T follicular helper cell (primary cell): ENCODE measurements around the gene KIF6.

Experiments
- DNase-seq: peaks from one replicate; pipeline ENCODE4 v3.0.0-alpha.2; 2020; ENCODE audit warnings: low read depth

The KIF6 gene

DNA sequence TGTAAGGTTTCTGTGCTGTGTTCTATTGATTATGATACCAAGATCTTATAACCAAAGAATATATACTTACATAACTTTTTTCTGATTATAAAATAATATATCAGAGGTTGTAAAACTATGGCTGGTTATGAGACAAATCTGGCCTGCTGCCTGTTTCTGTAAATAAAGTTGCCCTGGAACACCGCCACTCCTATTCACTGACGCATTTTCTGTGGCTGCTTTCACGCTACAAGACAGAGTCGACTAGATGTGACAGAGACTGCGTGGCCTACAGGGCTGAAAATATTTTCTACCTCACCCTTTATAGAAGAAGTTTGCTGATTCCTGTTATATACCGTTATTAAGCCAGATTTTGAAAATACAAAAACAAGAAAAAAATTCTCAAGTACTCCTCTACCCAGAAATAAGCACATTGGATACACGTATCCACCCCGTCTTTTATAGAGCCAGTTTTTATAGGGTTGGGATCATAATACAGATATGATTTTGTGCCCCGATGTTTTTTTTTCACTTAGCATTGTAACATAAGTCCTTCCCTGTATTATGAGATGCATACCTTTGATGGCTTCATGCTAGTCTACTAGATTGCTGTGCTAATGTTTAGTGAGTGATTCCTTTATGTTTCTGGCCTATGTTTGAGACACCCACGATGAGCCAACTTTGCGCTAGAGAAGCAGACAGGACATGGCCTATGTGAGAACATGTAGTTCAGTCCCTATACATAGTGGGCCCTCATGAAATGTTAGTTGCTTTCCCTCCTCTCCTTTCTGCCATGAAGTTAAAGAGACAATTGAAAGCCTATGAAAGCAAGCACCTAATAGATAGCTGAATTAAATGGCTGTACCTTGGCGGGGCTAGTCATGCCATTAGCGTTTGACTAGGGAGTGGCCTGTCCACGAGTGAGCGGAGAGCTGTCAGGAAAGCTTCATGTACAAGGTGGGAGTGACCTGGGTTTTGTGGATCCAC is 304.6 kb downstream of the KIF6 start:
- no peak for DNase-seq

DNA sequence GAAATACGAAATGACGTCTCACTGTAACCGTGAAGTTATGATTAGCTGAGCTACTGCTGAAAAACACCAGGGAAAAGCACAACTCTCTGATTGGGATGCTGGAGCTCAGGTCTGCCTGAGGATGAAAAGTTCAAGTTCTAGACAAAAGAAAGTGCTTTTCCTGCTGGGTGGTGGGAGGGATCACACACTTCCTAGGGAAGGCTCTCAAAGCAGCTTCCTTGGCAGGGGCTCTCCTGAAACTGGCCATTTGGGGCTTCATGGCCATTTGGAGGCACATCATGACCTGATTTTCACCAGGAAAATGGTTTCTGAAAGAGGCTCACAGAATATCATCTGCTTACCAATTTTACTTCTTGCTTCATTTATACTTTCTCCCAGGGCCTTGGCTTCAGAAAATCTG is 305.6 kb downstream of the KIF6 start:
- DNase-seq = no peak

DNA sequence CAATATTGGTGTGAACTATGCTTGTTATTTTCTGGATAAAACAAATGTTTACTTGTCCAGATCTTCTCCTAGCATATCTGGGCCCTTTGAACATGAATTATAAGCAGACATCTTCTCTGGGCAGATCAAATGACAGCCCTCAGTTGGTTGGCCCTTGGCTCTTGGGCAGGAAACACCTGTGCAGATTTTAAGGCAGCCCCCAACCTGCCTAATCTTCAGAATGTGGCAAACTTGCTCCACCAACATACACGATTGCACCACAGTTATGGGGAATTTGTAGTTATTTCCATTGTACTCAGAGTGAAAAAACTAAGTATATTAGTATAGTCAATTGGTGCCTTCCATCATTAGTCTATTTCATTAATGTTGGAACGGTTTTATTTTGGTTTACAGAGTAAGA is 307.8 kb downstream of the KIF6 start:
- DNase-seq = no peak

DNA sequence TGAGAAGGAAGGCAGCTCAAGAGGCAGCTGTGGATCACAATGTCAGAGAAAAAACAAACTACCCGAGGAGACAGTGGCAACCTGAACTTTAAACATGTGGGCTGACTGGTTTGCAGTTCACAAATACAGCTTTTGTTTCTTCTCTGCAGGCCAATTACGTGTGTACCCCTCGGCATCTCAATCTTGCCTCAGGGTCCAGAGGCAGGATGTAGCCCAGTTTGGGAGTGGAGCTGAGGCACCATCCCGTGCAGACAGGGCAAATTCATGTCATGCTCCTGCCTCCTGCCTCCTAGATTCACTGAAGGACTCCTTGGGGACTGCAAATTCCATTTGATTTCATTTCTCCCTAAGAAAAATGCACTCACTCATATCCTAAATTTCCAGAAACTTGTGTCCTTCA is 308.5 kb downstream of the KIF6 start:
- DNase-seq = no peak

DNA sequence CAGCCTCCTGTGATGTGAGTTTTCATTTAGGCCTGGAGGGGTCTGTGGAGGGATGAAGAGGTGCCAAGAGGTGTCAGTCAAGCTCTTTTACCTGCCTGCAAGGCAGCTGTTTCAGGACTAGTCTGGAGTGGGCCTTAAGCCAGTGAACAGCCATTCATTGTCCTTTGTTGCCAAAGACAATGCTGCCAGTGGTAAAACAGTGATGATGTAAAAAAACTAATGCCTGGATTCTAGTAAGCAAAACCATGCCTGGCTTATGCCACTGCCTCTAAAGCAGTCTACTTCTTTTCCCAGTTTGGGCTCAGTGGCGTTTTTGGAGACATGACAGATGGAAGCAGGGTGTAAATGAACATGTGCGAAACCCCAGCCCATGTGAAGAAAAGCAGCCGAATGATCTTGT is 309.2 kb downstream of the KIF6 start:
- no peak for DNase-seq

DNA sequence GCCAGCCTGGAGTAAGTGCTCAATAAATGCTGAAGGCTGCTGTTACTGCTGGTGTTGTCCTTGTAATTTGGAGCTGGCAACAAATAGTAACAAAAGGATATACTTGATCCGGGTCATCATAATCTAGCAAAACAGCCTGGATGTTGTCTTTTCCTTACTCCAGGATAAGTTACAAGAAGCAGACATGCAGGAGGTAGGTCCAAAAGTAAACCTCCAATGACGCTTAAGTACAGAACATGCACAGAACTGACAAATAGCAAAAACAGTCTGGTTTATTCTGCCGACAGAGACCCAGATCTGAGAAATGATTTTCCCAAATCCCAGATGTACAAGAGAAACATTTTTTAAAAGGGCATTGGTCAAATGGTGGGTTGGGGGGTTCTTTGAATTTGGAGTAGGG is 309.7 kb downstream of the KIF6 start:
- DNase-seq = no peak

DNA sequence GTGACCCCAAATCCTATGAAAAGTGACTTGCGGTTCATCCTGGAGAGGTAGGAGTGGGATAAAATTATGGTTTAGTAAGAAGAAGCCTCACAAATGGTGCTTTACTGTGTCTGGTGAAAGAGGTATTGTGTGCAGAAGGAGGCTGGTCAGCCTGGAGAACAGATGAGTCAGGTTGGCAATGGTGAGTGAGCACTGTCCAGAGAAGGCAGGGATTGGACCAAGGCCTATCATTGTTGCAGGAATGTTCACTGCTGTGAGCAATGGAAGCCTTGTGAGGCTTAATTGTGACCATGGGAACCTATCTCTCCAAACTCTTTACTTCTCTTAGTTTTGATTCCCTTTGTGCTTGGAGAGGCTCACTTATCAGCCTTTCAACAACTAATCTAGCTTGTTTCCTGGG is 313.7 kb downstream of the KIF6 start:
- DNase-seq = no peak

DNA sequence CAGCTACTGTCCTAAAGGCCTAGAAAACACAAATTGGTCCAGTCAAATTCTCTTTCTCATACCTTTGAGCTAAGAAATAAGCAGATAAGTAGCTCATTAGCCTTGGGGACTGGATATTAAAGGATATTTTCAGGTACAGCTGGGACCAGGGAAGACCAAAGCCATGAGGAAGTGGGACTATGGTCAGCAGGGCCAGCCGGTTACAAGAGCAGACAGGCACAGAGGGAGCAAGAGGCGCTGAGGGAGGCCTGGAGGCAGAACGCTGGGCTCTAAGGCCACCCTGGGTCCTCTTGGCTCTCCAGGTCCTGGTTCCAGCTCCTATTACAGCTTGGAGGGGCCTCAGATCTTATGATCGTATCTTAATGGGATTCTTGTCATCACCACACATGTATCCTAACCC is 314.2 kb downstream of the KIF6 start:
- no peak for DNase-seq

DNA sequence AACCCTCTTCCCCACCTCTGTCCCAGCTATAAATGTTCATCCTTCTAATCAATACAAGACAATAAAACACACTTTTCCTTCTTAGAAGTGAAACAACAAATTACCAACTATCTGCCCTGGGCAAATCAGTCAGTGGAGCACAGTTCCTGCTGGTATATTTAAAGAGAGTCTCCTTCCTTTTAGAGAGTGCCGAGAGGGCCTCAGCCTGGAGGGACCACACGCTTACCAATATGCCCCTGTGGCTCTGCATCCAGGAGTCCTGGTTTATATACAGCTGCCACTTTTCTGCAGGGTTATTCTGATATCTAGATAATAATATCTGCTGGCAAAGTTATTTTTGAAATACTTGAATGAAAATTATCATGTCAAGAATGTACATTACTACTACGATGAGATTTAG is 315.3 kb downstream of the KIF6 start:
- DNase-seq = no peak

DNA sequence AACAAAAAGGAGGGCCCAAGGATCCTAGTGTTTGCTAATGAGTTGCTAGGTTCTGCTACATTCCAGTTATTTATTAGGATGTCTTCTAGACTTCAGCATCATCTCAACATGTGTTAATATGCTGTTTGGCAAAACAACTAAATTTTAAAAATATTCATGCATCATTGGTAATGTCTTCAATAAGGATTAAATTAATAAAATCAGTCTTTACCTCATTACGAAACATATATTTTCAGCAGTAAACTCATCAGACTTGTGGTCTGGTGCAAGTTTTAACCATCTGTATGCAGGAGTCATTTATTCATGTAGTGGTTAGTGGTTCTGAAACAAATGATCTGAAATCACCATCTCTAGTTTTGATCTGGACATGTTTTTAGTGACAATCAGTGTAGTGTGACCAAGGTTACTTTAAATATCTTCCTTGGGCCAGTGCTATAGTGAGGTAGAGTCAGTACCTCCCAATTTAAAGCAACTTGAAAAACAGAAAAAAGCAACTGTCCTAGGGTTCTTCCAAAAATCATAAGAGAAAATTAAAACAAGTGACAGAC is 317.7 kb downstream of the KIF6 start:
- DNase-seq = no peak

DNA sequence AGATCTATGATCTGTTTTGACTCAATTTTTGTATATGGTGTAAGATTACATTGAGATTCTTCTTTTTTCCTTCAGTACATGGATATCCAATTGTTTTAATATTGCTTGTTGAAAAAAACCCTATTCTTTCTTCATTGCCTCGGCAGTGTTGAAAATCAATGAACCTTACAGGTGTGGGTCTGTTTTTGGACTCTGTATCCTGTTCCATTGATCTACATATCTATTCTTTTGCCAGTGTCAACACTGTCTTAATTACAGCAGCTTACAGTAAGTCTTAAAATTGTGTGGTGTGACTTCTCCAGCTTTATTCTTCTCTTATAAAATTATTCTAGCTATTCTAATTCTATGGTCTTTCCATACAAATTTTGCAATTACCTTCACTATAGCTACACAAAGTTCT is 320.9 kb downstream of the KIF6 start:
- no peak for DNase-seq

DNA sequence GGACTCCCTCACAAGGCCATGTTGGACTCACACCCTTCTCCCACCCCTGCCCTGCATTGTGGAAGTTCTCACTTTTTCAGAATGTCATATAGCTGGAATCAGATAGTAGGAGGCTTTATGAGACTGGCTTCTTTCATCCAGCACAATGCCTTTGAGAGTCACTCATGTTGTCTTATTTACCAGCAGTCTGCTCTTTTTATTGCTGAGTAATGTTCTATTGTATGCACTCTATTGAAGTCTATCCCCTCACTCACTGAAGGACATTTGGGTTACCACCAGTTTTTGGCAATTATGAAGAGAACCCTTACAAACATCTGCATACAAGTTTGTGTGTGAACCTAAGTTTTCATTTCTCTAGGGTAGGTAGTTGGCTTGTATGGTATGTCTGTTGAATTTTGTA is 321.9 kb downstream of the KIF6 start:
- DNase-seq = no peak

DNA sequence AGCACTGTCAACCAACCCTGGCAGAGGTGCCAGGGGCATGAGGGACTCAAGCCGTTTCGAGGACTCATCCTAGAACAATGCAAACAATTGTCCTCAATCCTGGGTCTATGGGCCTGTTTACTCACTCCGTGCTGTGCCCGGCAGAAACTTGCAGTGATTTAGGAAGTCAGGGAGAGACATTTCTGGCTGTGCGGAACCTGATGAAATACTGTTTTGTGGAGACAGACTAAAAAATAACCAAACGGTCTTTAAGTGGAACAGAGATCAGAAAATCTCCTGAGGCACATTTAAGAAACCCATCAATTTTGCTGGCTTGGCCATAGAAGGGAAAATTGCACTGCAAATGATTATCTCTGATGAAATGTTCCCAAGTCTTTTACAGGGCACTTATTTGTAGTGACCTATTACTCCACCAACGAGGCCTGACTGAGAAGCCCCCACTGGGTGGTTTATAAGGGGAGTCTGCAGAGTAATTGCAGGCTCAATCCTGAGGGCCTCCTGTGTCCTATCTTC is 322.9 kb downstream of the KIF6 start:
- DNase-seq = no peak

DNA sequence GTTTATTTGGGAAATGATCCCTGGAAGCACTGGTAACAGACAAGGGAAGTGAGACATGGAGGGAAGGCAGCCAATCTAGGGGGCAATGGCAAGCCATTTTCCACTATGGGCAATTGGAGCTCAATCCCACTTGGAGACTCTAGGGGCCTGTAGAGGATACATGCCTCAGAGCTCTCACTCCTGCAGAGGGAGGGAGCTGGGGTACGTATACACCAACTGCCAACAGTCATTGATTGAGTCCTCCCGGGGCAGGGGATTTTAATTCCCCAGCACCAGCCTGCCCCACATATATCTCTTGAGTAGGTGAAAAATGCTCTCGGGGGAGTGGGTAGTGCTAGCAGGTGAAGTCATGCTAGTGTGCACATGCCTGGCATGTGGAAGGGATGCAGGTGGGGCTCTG is 323.8 kb downstream of the KIF6 start:
- no peak for DNase-seq

DNA sequence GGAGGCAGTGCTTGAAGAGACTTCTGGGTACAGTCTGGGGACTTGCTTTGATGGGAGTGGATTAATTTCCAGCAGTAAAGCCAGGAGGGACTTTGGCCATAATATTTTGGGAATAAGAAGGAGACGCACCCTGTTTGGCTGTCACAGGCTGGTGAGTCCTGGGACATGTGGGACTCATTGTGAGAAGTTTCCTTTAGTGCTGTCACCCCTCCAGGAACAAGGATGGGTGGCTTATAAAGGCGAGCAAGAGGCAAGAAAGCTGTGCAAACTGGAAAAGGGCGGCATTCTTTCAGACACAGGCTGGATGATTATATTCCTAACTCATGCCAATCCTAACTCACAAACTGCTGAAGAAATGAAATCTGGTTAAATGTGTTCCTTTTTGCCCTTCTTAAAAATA is 325.2 kb downstream of the KIF6 start:
- DNase-seq = no peak

DNA sequence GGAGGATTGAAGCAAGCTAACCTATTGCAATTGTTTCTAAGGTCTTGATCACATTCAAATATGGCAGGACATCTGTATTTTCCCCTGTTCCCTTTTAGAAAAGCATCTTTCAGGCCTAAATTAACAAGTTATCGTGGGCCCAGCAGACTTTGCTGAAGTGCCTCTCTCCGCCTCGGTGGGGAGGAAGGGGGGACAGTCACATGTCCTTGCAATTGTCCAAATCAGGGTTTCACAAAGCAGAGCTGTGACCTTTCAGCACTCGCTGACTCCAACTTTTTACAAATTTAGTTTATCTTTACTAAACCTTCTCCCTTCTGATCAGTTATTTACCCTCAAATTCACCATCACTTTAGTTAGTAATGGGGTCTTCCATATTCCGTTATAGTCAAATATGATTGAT is 328.4 kb downstream of the KIF6 start:
- DNase-seq = no peak

DNA sequence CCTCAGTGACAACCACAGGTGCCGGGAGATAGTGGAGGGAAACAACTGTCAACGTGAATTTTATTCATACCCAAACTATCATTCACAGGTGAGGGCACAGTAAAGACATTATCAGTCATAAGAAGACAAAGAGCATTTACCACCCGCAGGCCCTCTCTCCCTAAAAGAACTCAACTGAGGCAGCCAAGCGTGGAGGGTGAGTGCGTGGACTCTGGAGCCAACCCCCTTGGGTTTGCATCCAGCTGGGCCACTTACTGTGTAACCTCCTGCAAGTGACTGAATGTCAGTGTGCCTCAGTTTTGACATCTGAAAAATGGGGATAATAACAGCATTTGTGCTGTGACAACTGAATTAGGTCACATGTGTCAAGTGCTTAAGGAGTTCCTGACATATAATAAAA is 332.1 kb downstream of the KIF6 start:
- DNase-seq = no peak

DNA sequence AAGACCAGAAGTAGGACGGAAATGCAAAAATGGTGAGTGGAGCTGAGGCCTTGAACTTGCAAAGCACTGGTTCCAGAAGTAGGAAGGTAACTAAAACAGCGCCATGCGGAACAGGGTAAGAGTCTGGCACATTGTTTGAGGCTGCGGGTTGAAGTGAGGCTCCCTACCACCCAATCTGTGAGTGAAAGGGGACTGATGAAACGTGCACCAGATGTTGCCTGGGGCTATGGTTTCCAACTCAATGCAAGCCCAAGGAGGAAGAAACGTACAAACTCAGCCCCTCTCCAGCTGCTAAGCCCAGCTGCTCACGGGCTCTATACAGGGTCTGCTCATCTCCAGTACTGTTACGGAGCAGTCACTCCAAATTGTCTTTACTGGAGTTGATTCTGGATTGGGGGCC is 334.0 kb downstream of the KIF6 start:
- DNase-seq = no peak

DNA sequence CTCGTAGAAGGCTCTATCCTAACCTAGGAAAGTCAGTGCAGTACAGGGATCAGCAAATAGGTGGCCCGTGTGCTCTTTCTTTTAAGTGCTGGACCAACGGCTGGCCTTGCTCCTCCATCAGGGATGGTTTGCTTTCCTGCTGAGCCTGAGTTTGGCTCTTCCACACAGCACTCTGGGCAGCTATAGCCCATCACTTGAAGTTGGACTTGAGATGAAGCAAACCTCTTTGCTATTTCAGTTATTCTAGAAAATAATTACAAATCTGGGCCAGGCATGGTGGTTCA is 335.8 kb downstream of the KIF6 start:
- DNase-seq = no peak

DNA sequence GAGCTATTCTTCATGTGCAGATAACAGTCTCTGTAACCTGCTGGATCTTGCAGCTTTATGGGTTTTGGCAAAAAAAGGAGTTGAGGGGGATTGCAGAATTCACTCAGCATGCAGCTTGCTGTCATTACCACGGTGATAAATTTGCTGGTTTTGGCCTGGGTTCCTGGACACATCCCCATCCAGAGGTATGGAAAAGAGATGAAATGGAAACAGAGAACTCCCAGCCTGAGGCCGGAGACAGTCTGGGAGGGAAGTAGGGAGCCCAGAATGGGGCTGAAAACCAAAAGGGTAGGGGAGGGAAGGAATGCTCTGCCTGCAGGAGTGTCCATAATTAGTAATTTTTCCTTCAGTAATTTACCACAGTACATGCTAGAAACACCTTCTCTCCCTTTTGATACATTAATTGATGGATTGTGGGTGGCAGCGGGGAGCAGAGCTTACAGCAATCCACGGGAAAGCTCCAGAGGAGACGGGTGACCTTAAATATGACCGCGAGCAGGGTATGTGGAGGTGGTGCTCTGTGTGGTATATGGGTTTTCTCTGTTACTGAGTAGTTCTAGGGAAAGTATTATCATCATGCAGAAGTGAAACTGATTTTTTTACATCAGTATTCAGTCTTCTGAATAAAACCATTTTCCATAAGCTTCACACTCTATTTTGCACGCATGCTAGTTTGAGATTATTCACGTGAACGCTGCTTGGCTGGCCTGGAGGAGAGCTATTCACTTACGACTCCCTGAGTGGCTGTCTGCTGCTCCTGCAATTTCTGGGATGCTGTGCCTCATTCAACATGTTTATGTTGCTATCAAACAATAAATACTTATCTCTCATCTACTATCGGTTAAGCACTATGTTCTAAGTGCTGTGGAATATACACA is 336.4 kb downstream of the KIF6 start:
- no peak for DNase-seq

DNA sequence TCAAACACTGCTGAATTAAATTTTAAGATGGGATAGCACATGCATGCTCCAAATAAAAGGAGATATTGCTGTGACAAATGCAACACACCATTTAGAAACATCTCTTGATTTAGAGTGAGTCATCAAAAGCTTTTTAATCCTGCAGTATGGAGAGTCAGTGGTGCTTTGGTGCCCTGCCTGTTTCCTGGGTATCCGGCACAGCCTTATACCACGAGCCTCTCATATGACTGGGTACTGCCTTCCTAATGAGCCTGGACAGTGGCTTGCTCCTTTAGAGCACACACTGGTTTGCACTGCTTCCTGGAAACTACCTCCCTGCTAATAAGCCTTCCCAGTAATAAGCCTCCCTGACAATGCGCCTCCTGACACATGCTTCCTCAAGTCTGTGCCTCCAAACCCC is 337.4 kb downstream of the KIF6 start:
- no peak for DNase-seq

DNA sequence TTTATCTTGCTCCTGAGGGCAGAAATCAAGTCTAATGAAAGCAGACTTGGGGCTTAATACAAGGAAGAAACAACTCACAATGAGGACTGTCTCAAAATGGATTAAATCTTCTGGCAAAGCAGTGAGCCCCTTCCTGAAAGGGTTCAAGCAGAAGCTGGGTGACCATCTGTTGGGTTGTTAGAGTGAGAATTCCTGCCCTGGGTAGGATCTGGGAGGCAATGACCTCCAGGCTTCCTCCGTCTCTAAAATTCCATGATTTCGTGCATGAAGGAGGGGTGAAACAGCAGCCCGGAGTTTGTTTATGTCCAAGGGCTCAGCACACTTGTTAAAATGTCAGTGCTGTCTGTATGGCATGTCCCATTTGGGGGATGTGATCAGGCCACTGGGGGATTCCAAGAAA is 338.7 kb downstream of the KIF6 start:
- no peak for DNase-seq
